ENCODE measurements around the gene TBC1D3I.
"Not testable (repeated sequence)": the region's sequence is repeated elsewhere in the genome, so short reads cannot be mapped to it uniquely, and the experiment has no call there.

The TBC1D3I gene

GRCh38 chr17:36264470-36264869 is at the start of gene TBC1D3I:
TSS of gene TBC1D3I (minus strand) at chr17:36264570. CDS start at chr17:36262985, 1,585 bp downstream.
- not testable (repeated sequence) for DNase-seq (ENCODE audit: low read depth)

- not testable (repeated sequence) for DNase-seq (ENCODE audit: low read depth)
Observed at GRCh38 chr17:36295161-36295560, 30.8 kb upstream of the TBC1D3I start.

- not testable (repeated sequence) for DNase-seq (ENCODE audit: low read depth)
Observed at GRCh38 chr17:36289965-36290612, 25.7 kb upstream of the TBC1D3I start.

GRCh38 chr17:36284219-36284618 is 19.8 kb upstream of the TBC1D3I start:
- not testable (repeated sequence) for DNase-seq (ENCODE audit: low read depth)

- not testable (repeated sequence) for DNase-seq (ENCODE audit: low read depth)
Observed at GRCh38 chr17:36283256-36283655, 18.9 kb upstream of the TBC1D3I start.

- not testable (repeated sequence) for DNase-seq (ENCODE audit: low read depth)
Observed at GRCh38 chr17:36242046-36242445, 22.3 kb downstream of the TBC1D3I start.

GRCh38 chr17:36229644-36230043 is 34.7 kb downstream of the TBC1D3I start:
- DNase-seq (ENCODE audit: low read depth): not testable (repeated sequence)

GRCh38 chr17:36222967-36223366 is 41.4 kb downstream of the TBC1D3I start:
- DNase-seq (ENCODE audit: low read depth): not testable (repeated sequence)

GRCh38 chr17:36221581-36222100 is 42.7 kb downstream of the TBC1D3I start:
- DNase-seq (ENCODE audit: low read depth): not testable (repeated sequence)

GRCh38 chr17:36220737-36221580 is 43.4 kb downstream of the TBC1D3I start:
- DNase-seq (ENCODE audit: low read depth): not testable (repeated sequence)

GRCh38 chr17:36219556-36219955 is 44.8 kb downstream of the TBC1D3I start:
- DNase-seq (ENCODE audit: low read depth): not testable (repeated sequence)

GRCh38 chr17:36215406-36216308 is 48.7 kb downstream of the TBC1D3I start:
- not testable (repeated sequence) for DNase-seq (ENCODE audit: low read depth)

- DNase-seq (ENCODE audit: low read depth): no peak
Observed at GRCh38 chr17:36214918-36215317, 49.5 kb downstream of the TBC1D3I start.

- no peak for DNase-seq (ENCODE audit: low read depth)
Observed at GRCh38 chr17:36213695-36214094, 50.7 kb downstream of the TBC1D3I start.

GRCh38 chr17:36212966-36213365 is 51.4 kb downstream of the TBC1D3I start:
- no peak for DNase-seq (ENCODE audit: low read depth)

- DNase-seq (ENCODE audit: low read depth): no peak
Observed at GRCh38 chr17:36212272-36212605, 52.1 kb downstream of the TBC1D3I start.

- DNase-seq (ENCODE audit: low read depth): not testable (repeated sequence)
Observed at GRCh38 chr17:36211484-36212271, 52.7 kb downstream of the TBC1D3I start.

GRCh38 chr17:36210439-36211211 is 53.7 kb downstream of the TBC1D3I start, which contains the start of gene CCL4L2:
TSS of gene CCL4L2 (plus strand) at chr17:36211063.
- DNase-seq (ENCODE audit: low read depth): not testable (repeated sequence)

GRCh38 chr17:36209575-36209974 is 54.8 kb downstream of the TBC1D3I start:
- no peak for DNase-seq (ENCODE audit: low read depth)

GRCh38 chr17:36207383-36207782 is 57.0 kb downstream of the TBC1D3I start:
- not testable (repeated sequence) for DNase-seq (ENCODE audit: low read depth)
